Vagina (tissue), 2 donors: ENCODE data around the gene ULK4. TPM values are rescaled to one million over a fixed set of nuclear protein-coding genes. Genes with fewer than 3 reads are reported as not detected.

ENCODE experiments used
- DNase-seq, 2 donors: peaks; one replicate each; pipeline ENCODE4 v3.0.0-alpha.2; 2017; ENCODE audit errors: extremely low spot score in 2 of 2
- H3K27ac ChIP-seq: fragments of 200-600 bp; sonication (generic); one replicate; pipeline ENCODE4 v1.5.1; 2019
- H3K27me3 ChIP-seq: fragments of 200-600 bp; sonication (generic); one replicate; pipeline ENCODE4 v1.5.1; 2019
- H3K36me3 ChIP-seq, 2 donors: fragments of 200-600 bp; sonication (generic); one replicate each; pipeline ENCODE4 v1.5.1; 2017 to 2019
- H3K4me1 ChIP-seq: fragments of 200-600 bp; sonication (generic); one replicate; pipeline ENCODE4 v1.5.1; 2019
- H3K4me3 ChIP-seq, 2 donors: fragments of 200-600 bp; sonication (generic); 1 replicate in 1 of 2; 2 replicates in 1 of 2; pipeline ENCODE4 v1.5.1; 2016 to 2019
- H3K9me3 ChIP-seq: fragments of 200-600 bp; sonication (generic); one replicate; pipeline ENCODE4 v1.5.1; 2019
- POLR2A ChIP-seq, 2 donors: fragments of 450-650 bp; IDR thresholded peaks; one replicate each; pipeline ENCODE4 v1.6.1; 2017; ENCODE audit warnings: antibody characterized with exemption in 2 of 2, mild to moderate bottlenecking in 2 of 2, moderate library complexity in 2 of 2
- POLR2AphosphoS5 ChIP-seq, 2 donors: sonication (generic); formaldehyde crosslinking; IDR thresholded peaks; one replicate each; pipeline ENCODE4 v1.9.0; 2017; ENCODE audit warnings: antibody characterized with exemption in 2 of 2, mild to moderate bottlenecking in 2 of 2, low read depth in 1 of 2; ENCODE audit not compliant: insufficient read depth in 1 of 2
- intact Hi-C: fragments of 100-400 bp; cut with DNase I; formaldehyde crosslinking; loops from one replicate; pipeline ENCODE4 v1.15.1; 2023
- total RNA-seq: library from RNA; depleted of rRNA; stranded (reverse); fragments of >200 nt; gene quantifications from one replicate; pipeline ENCODE4 v1.2.3, GENCODE V29; 2016
- TF ChIP-seq, protein P1 (sequence below), 3 experiments: fragments of 450-650 bp in 2 of 3; fragments of 200-600 bp in 1 of 3; sonication (generic) in 1 of 3; IDR thresholded peaks; one replicate each; pipeline ENCODE4 v1.5.1; 2017 to 2019; ENCODE audit warnings: antibody characterized with exemption in 3 of 3, mild to moderate bottlenecking in 2 of 3, moderate library complexity in 2 of 3

The ULK4 gene
- total RNA-seq, 1 donor from 2014 or later = 24.1 TPM

DNA sequence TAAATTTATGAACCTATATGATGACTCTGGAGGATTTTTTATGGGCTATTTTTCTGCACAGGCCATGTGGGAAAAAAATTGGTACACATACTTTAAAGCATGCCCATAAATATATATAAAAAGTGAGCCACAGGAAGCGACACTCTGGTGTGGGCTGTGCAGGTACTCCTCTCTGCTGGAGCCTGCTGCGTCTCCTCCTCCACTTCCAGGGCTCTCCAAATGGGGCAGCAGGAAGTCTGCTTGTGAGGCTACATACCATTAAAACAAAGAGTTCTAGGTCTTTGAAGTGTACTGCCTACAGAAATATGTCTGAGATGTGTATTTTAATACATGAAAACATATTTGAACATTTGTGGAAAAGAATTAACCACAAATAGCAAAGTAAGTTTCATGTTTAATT lies 627.5 kb downstream of the ULK4 start:
- Histone ChIP-seq H3K27ac (no peak overlapping the region), H3K4me1 (no peaks in the 10 kb centered on the region), H3K36me3 (no peaks in the 10 kb centered on the region), H3K27me3 (no peaks in the 10 kb centered on the region), H3K9me3 (no peaks in the 10 kb centered on the region), H3K4me3 (no peak overlapping the region)
- no peak for DNase-seq
- TF ChIP-seq, protein P1, sequence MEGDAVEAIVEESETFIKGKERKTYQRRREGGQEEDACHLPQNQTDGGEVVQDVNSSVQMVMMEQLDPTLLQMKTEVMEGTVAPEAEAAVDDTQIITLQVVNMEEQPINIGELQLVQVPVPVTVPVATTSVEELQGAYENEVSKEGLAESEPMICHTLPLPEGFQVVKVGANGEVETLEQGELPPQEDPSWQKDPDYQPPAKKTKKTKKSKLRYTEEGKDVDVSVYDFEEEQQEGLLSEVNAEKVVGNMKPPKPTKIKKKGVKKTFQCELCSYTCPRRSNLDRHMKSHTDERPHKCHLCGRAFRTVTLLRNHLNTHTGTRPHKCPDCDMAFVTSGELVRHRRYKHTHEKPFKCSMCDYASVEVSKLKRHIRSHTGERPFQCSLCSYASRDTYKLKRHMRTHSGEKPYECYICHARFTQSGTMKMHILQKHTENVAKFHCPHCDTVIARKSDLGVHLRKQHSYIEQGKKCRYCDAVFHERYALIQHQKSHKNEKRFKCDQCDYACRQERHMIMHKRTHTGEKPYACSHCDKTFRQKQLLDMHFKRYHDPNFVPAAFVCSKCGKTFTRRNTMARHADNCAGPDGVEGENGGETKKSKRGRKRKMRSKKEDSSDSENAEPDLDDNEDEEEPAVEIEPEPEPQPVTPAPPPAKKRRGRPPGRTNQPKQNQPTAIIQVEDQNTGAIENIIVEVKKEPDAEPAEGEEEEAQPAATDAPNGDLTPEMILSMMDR (IDR thresholded peaks at IDR 0.05) = no peak
- no peak for TF ChIP-seq POLR2AphosphoS5 (IDR thresholded peaks at IDR 0.05; ENCODE audit: insufficient read depth in 1 of 2, low read depth in 1 of 2)
- no peak for TF ChIP-seq POLR2A (IDR thresholded peaks at IDR 0.05)
- intact Hi-C loops = no loop called here

DNA sequence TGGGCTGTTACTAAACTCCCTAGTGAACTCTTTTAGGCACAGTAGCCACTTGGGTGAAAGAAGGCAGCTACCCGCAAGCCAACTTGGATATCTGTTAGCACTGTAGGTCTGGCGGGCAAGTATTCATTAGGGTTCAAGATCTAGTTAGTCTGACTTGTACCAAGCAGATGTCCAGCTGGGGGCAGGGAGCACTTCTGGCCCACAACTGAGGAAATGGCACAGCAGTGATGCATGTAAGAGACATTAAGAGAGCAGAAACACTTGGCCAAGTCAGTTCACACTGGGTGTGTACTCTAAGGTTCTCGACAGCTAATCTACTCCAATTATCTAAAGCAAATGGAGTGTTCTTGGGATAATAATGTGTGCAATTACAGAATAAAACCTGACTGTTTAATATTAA lies 630.9 kb downstream of the ULK4 start:
- Histone ChIP-seq H3K4me3 (no peak overlapping the region), H3K9me3 (no peaks in the 10 kb centered on the region), H3K27me3 (no peaks in the 10 kb centered on the region), H3K4me1 (peaks cover 16% of the 10 kb centered on the region), H3K27ac (no peak overlapping the region), H3K36me3 (no peaks in the 10 kb centered on the region)
- intact Hi-C loops = no loop called here
- DNase-seq = no peak
- TF ChIP-seq, protein P1 (IDR thresholded peaks at IDR 0.05) = no peak
- TF ChIP-seq POLR2A (IDR thresholded peaks at IDR 0.05) = no peak
- TF ChIP-seq POLR2AphosphoS5 (IDR thresholded peaks at IDR 0.05; ENCODE audit: insufficient read depth in 1 of 2, low read depth in 1 of 2) = no peak

DNA sequence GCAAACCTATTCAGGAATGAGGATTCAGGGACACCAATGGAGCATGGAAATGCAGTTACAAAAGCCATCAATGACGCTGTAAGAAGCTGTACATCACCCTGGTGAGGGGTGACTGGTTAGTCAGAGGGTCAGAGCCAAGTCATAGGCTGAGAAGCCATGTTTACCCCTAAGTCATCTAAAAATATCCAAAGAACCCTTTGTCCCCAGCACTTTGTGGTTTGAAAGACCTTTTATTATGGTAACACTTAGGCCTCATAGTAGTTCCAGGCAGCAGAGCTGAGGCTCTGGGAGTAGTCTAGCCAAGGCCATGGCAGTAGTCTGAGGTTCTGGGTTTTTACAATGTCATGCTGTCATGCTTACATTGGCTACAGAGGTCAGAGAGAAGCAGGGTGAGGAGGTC lies 631.4 kb downstream of the ULK4 start:
- H3K9me3 ChIP-seq = no peaks in the 10 kb centered on the region
- H3K4me1 ChIP-seq = peaks cover 16% of the 10 kb centered on the region
- no peak overlapping the region for H3K4me3 ChIP-seq
- no peaks in the 10 kb centered on the region for H3K27me3 ChIP-seq
- H3K27ac ChIP-seq = no peak overlapping the region
- DNase-seq = no peak
- no peaks in the 10 kb centered on the region for H3K36me3 ChIP-seq
- intact Hi-C loops = no loop called here
- TF ChIP-seq POLR2A (IDR thresholded peaks at IDR 0.05) (no peak), POLR2AphosphoS5 (IDR thresholded peaks at IDR 0.05; ENCODE audit: insufficient read depth in 1 of 2, low read depth in 1 of 2) (no peak)
- TF ChIP-seq, protein P1 (IDR thresholded peaks at IDR 0.05) = no peak

DNA sequence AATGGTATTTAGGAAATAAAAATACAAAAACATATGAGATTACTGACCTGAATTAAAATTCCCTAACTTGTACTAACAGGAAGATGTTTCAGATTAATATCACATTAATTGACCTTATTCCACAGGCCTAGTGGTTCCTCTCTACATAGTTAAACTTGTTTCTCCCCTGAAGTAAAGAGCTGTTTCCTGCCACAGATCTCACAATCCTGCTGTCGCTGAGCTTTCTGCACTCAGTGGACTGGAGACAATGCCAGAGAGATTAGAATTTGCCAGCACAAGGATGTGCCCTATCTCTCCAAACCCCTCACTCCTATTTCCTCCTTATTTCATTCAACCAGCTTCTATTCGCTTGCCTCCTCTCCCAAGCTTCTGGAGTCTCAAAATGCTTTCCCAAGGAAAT lies 632.0 kb downstream of the ULK4 start:
- Histone ChIP-seq H3K4me3 (no peak overlapping the region), H3K27ac (no peak overlapping the region), H3K4me1 (peaks cover 16% of the 10 kb centered on the region), H3K36me3 (no peaks in the 10 kb centered on the region), H3K27me3 (no peaks in the 10 kb centered on the region), H3K9me3 (no peaks in the 10 kb centered on the region)
- TF ChIP-seq, protein P1 (IDR thresholded peaks at IDR 0.05) = no peak
- TF ChIP-seq POLR2A (IDR thresholded peaks at IDR 0.05) (no peak), POLR2AphosphoS5 (IDR thresholded peaks at IDR 0.05; ENCODE audit: insufficient read depth in 1 of 2, low read depth in 1 of 2) (no peak)
- intact Hi-C loops = no loop called here
- DNase-seq = no peak

DNA sequence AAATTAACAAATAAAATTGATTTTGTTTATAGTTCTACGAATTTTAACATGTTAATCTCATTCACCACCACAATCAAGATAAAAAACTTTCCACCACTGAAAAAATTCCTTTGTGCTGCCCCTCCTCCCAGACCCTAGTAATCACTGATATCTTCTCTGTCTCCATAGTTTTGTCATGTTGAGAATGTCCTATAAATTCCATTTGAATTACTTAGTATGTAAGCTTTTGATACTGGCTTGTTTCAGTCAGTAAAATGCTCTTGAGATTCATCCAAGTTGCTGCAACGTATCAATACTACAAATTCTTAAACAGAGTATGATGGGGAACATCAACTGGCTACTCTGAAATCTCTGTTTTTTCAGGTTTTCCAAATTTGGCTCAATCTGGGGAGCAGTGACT lies 633.0 kb downstream of the ULK4 start:
- H3K9me3 ChIP-seq = no peaks in the 10 kb centered on the region
- intact Hi-C loops = no loop called here
- no peak overlapping the region for H3K4me3 ChIP-seq
- no peak overlapping the region for H3K27ac ChIP-seq
- peaks cover 16% of the 10 kb centered on the region for H3K4me1 ChIP-seq
- H3K27me3 ChIP-seq = no peaks in the 10 kb centered on the region
- DNase-seq = no peak
- no peaks in the 10 kb centered on the region for H3K36me3 ChIP-seq
- TF ChIP-seq POLR2AphosphoS5 (IDR thresholded peaks at IDR 0.05; ENCODE audit: insufficient read depth in 1 of 2, low read depth in 1 of 2) (no peak), POLR2A (IDR thresholded peaks at IDR 0.05) (no peak)
- TF ChIP-seq, protein P1 (IDR thresholded peaks at IDR 0.05) = no peak
